ENCODE data around the gene TLCD2. TPM values are rescaled to one million over a fixed set of nuclear protein-coding genes. Genes with fewer than 3 reads are reported as not detected.
"Not testable (repeated sequence)": the region's sequence is repeated elsewhere in the genome, so short reads cannot be mapped to it uniquely, and the experiment has no call there.

TLCD2 gene
- total and polyA plus RNA-seq, 2 experiments from 2014 or later, result 0.70 to 1.4 TPM

- TF ChIP-seq ZNF462 (CRISPR knock-in tag; IDR thresholded peaks at IDR 0.05), result no peak
- TF ChIP-seq EZH2phosphoT487 (IDR thresholded peaks at IDR 0.05; ENCODE audit: unreplicated experiment), result no peak
- no peak for TF ChIP-seq STAT1 (IDR thresholded peaks at IDR 0.05; ENCODE audit: unreplicated experiment)
Measured at GRCh38 chr17:1742371-1743087, 32.4 kb upstream of the TLCD2 start, which contains the start of gene SERPINF2 (continued).

GRCh38 chr17:1741899-1742298 is 31.7 kb upstream of the TLCD2 start:
- not testable (repeated sequence) for H3K36me3 ChIP-seq (ENCODE audit: insufficient read depth); H3K4me2 ChIP-seq; H3K27ac ChIP-seq (ENCODE audit: low read depth); H3K27me3 Mint-ChIP-seq (ENCODE audit: insufficient read depth, low read depth, poor library complexity); H3F3A ChIP-seq (replicated peaks; ENCODE audit: low read depth); H3K4me3 ChIP-seq; H3K4me1 ChIP-seq (ENCODE audit: insufficient read depth); H4K20me1 ChIP-seq (replicated peaks; ENCODE audit: insufficient read depth); H3K9me2 ChIP-seq (ENCODE audit: insufficient read depth); H3K27me3 ChIP-seq (ENCODE audit: insufficient read depth); H3K4me3 Mint-ChIP-seq; H3K27ac Mint-ChIP-seq; H3K79me2 ChIP-seq (replicated peaks; ENCODE audit: insufficient read depth); H3K4me1 Mint-ChIP-seq; DNase-seq (ENCODE audit: low spot score); ATAC-seq; H3K36me3 Mint-ChIP-seq (ENCODE audit: low read depth); H2AFZ ChIP-seq
- peaks cover 23% of the 10 kb centered on the region; the same call in 2 of the 3 replicates for H3K9me3 Mint-ChIP-seq

All from GM23338 (cell line).